ENCODE results near the gene FRMD4A. TPM values are rescaled to one million over a fixed set of nuclear protein-coding genes. Genes with fewer than 3 reads are reported as not detected.

Gene FRMD4A
- total RNA-seq, 1 experiment from 2014 or later = 0.23 TPM

DNA sequence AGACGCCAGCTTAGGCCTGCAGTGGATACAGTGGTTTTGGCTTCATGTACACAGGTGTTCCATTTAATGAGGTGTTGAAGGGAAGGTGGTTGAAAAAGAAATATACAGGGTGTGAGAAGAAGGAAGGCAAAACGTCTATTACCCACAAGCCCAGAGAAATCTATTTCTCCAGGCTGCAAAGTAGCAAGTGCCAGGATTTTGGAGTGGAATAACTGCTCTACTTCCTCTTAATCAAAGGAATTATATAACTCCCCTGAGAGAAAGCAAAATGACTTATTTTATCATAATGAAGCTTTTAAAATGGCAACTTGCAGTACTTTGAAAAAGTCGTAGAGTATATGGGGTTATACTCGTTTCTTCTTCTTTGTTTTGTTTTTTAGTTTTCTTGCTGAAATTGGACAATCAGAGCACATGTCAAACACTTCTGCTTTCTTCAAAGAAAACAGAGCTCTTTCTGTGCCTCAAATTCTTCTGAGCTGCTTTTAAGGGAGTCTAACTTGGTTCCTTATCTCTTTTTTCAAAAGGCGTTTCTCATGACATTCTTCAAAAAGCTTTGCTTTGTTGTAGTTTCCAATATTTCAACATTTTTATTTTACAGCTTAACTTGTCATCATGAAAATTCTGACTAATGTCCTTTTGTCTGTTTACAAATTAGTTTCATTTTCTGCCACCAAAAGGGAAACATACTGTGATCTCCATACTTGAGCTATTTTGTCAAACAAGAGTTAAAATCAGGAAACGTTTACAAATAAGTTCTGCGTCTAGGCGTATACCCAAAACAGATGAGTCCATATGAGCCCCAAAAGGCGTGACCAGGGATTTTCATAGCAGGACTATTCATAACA, 289.7 kb downstream of the FRMD4A start:
- Mint-ChIP-seq H3K36me3 (ENCODE audit: insufficient read depth, unreplicated experiment) (no peaks in the 10 kb centered on the region), H3K9me3 (ENCODE audit: unreplicated experiment) (no peaks in the 10 kb centered on the region), H3K27me3 (ENCODE audit: insufficient read depth, unreplicated experiment) (no peaks in the 10 kb centered on the region), H3K4me1 (ENCODE audit: insufficient read depth, unreplicated experiment) (no peaks in the 10 kb centered on the region), H3K4me3 (ENCODE audit: unreplicated experiment) (no peak overlapping the region), H3K27ac (ENCODE audit: low read depth, unreplicated experiment) (no peak overlapping the region)
- no peak for DNase-seq (ENCODE audit: unreplicated experiment)
- ChIA-PET POLR2A (interaction anchor here (0.9 kb wide), 1 partner anchor 51 kb away, joined by 3 read pairs; no protein-coding TSS in a partner anchor), CTCF (interaction anchor here (0.6 to 0.7 kb wide), 2 partner anchors 18 to 47 kb away, joined by 4 to 6 read pairs; no protein-coding TSS in a partner anchor)
- intact Hi-C loops (cut with micrococcal nuclease) = no loop called here
- BruUV-seq (replicated peaks) = no TSS peak
- TF ChIP-seq CTCF (IDR thresholded peaks at IDR 0.05; ENCODE audit: unreplicated experiment) = no peak

DNA sequence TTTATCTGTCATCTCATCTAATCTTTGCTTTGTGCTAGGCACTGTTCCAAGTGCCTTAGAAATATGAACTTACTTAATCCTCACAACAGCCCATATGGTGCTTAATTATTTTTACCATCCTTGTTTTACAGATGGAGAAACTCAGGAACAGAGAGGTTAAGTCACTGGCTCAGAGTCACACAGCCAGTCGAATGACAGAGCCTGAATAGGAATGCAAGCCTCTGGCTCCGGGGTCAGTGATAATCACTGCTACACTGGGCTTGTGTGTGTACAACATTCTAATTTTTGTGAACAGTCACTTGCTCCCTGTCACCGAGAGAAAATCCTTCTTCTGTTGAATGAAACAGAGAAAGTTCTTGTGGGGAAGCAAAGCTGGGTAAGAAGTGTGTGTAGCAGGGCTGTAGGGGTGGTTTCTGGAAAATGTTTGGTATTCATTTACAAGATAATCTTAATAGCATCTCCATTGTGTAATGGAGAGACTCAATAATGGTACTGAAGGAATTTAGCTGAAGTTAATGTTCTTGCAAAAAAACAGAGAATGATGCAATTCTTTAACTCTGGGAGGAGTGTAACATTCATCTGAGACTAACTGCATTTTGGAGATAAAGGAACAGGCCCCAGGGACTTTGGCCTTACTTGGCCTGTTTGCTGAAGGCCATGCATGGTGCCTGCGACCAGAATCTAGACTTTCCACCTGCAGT, 290.6 kb downstream of the FRMD4A start:
- BruUV-seq (replicated peaks) = no TSS peak
- DNase-seq (ENCODE audit: unreplicated experiment) = no peak
- ChIA-PET CTCF (interaction anchor here (0.6 kb wide), 1 partner anchor 48 kb away, joined by 6 read pairs; no protein-coding TSS in a partner anchor), POLR2A (interaction anchor here (0.9 kb wide), 1 partner anchor 50 kb away, joined by 3 read pairs; no protein-coding TSS in a partner anchor)
- intact Hi-C loops (cut with micrococcal nuclease) = no loop called here
- Mint-ChIP-seq H3K27me3 (ENCODE audit: insufficient read depth, unreplicated experiment) (no peaks in the 10 kb centered on the region), H3K4me1 (ENCODE audit: insufficient read depth, unreplicated experiment) (no peaks in the 10 kb centered on the region), H3K36me3 (ENCODE audit: insufficient read depth, unreplicated experiment) (no peaks in the 10 kb centered on the region), H3K4me3 (ENCODE audit: unreplicated experiment) (no peak overlapping the region), H3K27ac (ENCODE audit: low read depth, unreplicated experiment) (no peak overlapping the region), H3K9me3 (ENCODE audit: unreplicated experiment) (no peaks in the 10 kb centered on the region)
- no peak for TF ChIP-seq CTCF (IDR thresholded peaks at IDR 0.05; ENCODE audit: unreplicated experiment)

DNA sequence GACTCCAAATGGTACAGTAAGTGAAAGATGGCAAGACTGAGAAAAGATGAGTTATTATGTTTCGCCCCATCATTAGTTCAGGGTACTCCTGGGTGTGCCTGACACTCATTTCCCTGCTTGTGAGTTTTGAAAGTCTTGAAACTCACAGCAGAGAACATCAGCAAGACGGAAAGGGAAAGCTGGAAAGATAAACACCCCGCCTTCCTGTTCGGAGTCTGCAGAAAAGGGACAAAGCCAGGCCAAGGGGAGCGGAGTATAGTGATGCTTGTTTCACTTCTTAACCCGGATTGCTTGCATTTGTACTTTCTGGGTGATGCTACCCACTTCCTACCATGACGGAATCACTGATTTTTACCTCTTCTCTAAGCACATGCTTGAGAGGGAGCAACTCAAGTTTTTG, 294.5 kb downstream of the FRMD4A start:
- no peak for DNase-seq (ENCODE audit: unreplicated experiment)
- Mint-ChIP-seq H3K4me3 (ENCODE audit: unreplicated experiment) (no peak overlapping the region), H3K4me1 (ENCODE audit: insufficient read depth, unreplicated experiment) (no peaks in the 10 kb centered on the region), H3K9me3 (ENCODE audit: unreplicated experiment) (no peaks in the 10 kb centered on the region), H3K27ac (ENCODE audit: low read depth, unreplicated experiment) (no peak overlapping the region), H3K27me3 (ENCODE audit: insufficient read depth, unreplicated experiment) (no peaks in the 10 kb centered on the region), H3K36me3 (ENCODE audit: insufficient read depth, unreplicated experiment) (no peaks in the 10 kb centered on the region)
- ChIA-PET POLR2A (no interaction called here), CTCF (no interaction called here)
- BruUV-seq (replicated peaks) = no TSS peak
- TF ChIP-seq CTCF (IDR thresholded peaks at IDR 0.05; ENCODE audit: unreplicated experiment) = no peak
- intact Hi-C loops (cut with micrococcal nuclease) = no loop called here

- no peaks in the 10 kb centered on the region for H3K27me3 Mint-ChIP-seq (ENCODE audit: insufficient read depth, unreplicated experiment)
- no peaks in the 10 kb centered on the region for H3K4me1 Mint-ChIP-seq (ENCODE audit: insufficient read depth, unreplicated experiment)
- DNase-seq (ENCODE audit: unreplicated experiment) = no peak
- ChIA-PET POLR2A (no interaction called here), CTCF (interaction anchor here (0.6 kb wide), 1 partner anchor 449 kb away, joined by 5 read pairs; the partner anchor contains the start of gene PRPF18)
- H3K4me3 Mint-ChIP-seq (ENCODE audit: unreplicated experiment) = no peak overlapping the region
- intact Hi-C loops (cut with micrococcal nuclease) = no loop called here
- no peak for TF ChIP-seq CTCF (IDR thresholded peaks at IDR 0.05; ENCODE audit: unreplicated experiment)
- no peaks in the 10 kb centered on the region for H3K9me3 Mint-ChIP-seq (ENCODE audit: unreplicated experiment)
- BruUV-seq (replicated peaks) = no TSS peak
- no peak overlapping the region for H3K27ac Mint-ChIP-seq (ENCODE audit: low read depth, unreplicated experiment)
- no peaks in the 10 kb centered on the region for H3K36me3 Mint-ChIP-seq (ENCODE audit: insufficient read depth, unreplicated experiment)
Measured at GRCh38 chr10:14035506-14035905, 295.2 kb downstream of the FRMD4A start.

Data from MCF 10A (cell line).